Panc1 (cell line): ENCODE data around the gene NLRP6. TPM values are rescaled to one million over a fixed set of nuclear protein-coding genes. Genes with fewer than 3 reads are reported as not detected.
"Not testable (repeated sequence)": the region's sequence is repeated elsewhere in the genome, so short reads cannot be mapped to it uniquely, and the experiment has no call there.

Experiments used
- ATAC-seq: fragments of 200-7000 bp; cut with Tn5 transposase; 2 replicates; pipeline ENCODE4 v1.9.1; 2020; ENCODE audit warnings: mild to moderate bottlenecking, moderate library complexity
- BruUV-seq: library from RNA; stranded (reverse); fragments of 400-500 nt; replicated peaks from 2 replicates; lab custom pipeline; 2021; lab: Mats Ljungman, UMichigan
- CTCF ChIA-PET: fragments of 300-600 bp; sonication (Branson Sonifier 250); formaldehyde crosslinking; loops from one replicate; lab custom pipeline; 2022; ENCODE audit warnings: antibody characterized with exemption; lab: Charles Lee
- POLR2A ChIA-PET: fragments of 300-600 bp; sonication (Branson Sonifier 250); formaldehyde crosslinking; loops from one replicate; lab custom pipeline; 2022; ENCODE audit warnings: antibody characterized with exemption; lab: Charles Lee
- DNase-seq: peaks from one replicate; pipeline ENCODE4 v3.0.0-alpha.2; 2010; ENCODE audit warnings: low read depth, low spot score
- H3K27ac ChIP-seq: 2 replicates; pipeline ENCODE4 v1.5.1; 2011; ENCODE audit warnings: mild to moderate bottlenecking, low read length, inconsistent platforms
- H3K27me3 ChIP-seq: fragments of 200-500 bp; sonication (Bioruptor generic); 2 replicates; pipeline ENCODE4 v1.6.0; 2014; ENCODE audit warnings: low read length, inconsistent platforms; ENCODE audit not compliant: control insufficient read depth, insufficient read depth
- H3K36me3 ChIP-seq: fragments of 200-500 bp; sonication (Bioruptor generic); 2 replicates; pipeline ENCODE4 v1.5.1; 2014; ENCODE audit warnings: inconsistent platforms, mild to moderate bottlenecking, low read length, moderate library complexity; ENCODE audit not compliant: control insufficient read depth, insufficient read depth
- H3K4me1 ChIP-seq: 2 replicates; pipeline ENCODE4 v1.5.1; 2011; ENCODE audit warnings: inconsistent platforms, mild to moderate bottlenecking, low read length, moderate library complexity; ENCODE audit not compliant: control insufficient read depth, insufficient read depth
- H3K4me3 ChIP-seq, 2 experiments: 2 replicates each; pipeline ENCODE4 v1.5.1; 2011 to 2012; ENCODE audit warnings: low read depth in 2 of 2, low read length in 2 of 2, mild to moderate bottlenecking in 2 of 2, inconsistent platforms in 1 of 2, moderate library complexity in 1 of 2
- H3K9me3 ChIP-seq: fragments of 200-500 bp; sonication (Bioruptor generic); 2 replicates; pipeline ENCODE4 v1.5.1; 2014; ENCODE audit warnings: low read depth, mild to moderate bottlenecking, inconsistent platforms, low read length, moderate library complexity; ENCODE audit not compliant: control insufficient read depth, insufficient read depth
- CTCF ChIP-seq: fragments of 450-650 bp; IDR thresholded peaks from 2 replicates; pipeline ENCODE4 v1.5.1; 2017; ENCODE audit warnings: mild to moderate bottlenecking
- POLR2AphosphoS5 ChIP-seq: IDR thresholded peaks from 2 replicates; pipeline ENCODE4 v1.6.1; 2012; ENCODE audit warnings: mild to moderate bottlenecking, low read depth, low read length, moderate library complexity
- REST ChIP-seq, 2 experiments: IDR thresholded peaks; 2 replicates each; pipeline ENCODE4 v1.6.1; 2011 to 2012; ENCODE audit warnings: low read depth in 2 of 2, control low read depth in 1 of 2, low read length in 1 of 2, mild to moderate bottlenecking in 1 of 2, moderate library complexity in 1 of 2; ENCODE audit not compliant: insufficient read depth in 1 of 2
- SIN3A ChIP-seq: IDR thresholded peaks from 2 replicates; pipeline ENCODE4 v1.6.1; 2012; ENCODE audit warnings: low read depth, mild to moderate bottlenecking, low read length, moderate library complexity, borderline replicate concordance; ENCODE audit not compliant: insufficient read depth
- TCF7L2 ChIP-seq: IDR thresholded peaks from 2 replicates; pipeline ENCODE4 v1.6.1; 2011; ENCODE audit warnings: mild to moderate bottlenecking, low read depth, low read length, inconsistent platforms
- in situ Hi-C: cut with HindIII; loops from 2 replicates; pipeline ENCODE4 v1.10.0; 2016; ENCODE audit warnings: low sequenced_read_pairs, low pct_unique_long_range_greater_than_20kb
- intact Hi-C: fragments of 100-400 bp; cut with micrococcal nuclease; formaldehyde crosslinking; loops from one replicate; pipeline ENCODE4 v1.10.0; 2022; ENCODE audit not compliant: unreplicated experiment
- total RNA-seq: library from RNA; stranded (reverse); gene quantifications from one replicate; pipeline ENCODE4 v1.2.1, GENCODE V29; 2021; ENCODE audit not compliant: unreplicated experiment

Gene NLRP6
- total RNA-seq, 1 experiment from 2014 or later: 0.59 TPM

GRCh38 chr11:316031-316701 lies 38.0 kb downstream of the NLRP6 start:
- BruUV-seq: no TSS peak
- Histone ChIP-seq H3K27me3 (no peaks in the 10 kb centered on the region; the same call in 1 of the 2 replicates), H3K4me1 (peaks cover 52% of the 10 kb centered on the region), H3K4me3 (peak overlapping the region; percentile 22 to 69), H3K36me3 (no peaks in the 10 kb centered on the region; the same call in 1 of the 2 replicates), H3K27ac (peak overlapping the region; percentile 87), H3K9me3 (no peaks in the 10 kb centered on the region)
- in situ Hi-C loops: no loop called here
- intact Hi-C loops: no loop called here
- TF ChIP-seq REST (IDR thresholded peaks at IDR 0.05; ENCODE audit: insufficient read depth in 1 of 2, low read depth in 2 of 2, low read length in 1 of 2) (no peak), SIN3A (no peak), CTCF (no peak), TCF7L2 (no peak), POLR2AphosphoS5 (no peak)
- ChIA-PET POLR2A (interaction anchor here (0.7 to 1.1 kb wide), 2 partner anchors 101 to 131 kb away, joined by 3 read pairs; no protein-coding TSS in a partner anchor), CTCF (interaction anchor here (0.8 kb wide), 1 partner anchor 39 kb away, joined by 7 read pairs; no protein-coding TSS in a partner anchor)
- DNase-seq: no peak
- ATAC-seq: no peak

- H3K4me3 ChIP-seq: peak overlapping the region; percentile 22 to 69
- no peak for TF ChIP-seq POLR2AphosphoS5
Observed at GRCh38 chr11:316891-317301, 38.7 kb downstream of the NLRP6 start.

GRCh38 chr11:317668-318404 lies 39.6 kb downstream of the NLRP6 start:
- H3K36me3 ChIP-seq, BruUV-seq, intact Hi-C loops, in situ Hi-C loops, H3K9me3 ChIP-seq, DNase-seq, H3K27me3 ChIP-seq, ATAC-seq, CTCF ChIA-PET: not testable (repeated sequence)
- H3K4me3 ChIP-seq: peak overlapping the region; percentile 23 to 69; a peak in 3 of 4 replicates
- peaks cover 39% of the 10 kb centered on the region for H3K4me1 ChIP-seq
- peak overlapping the region; percentile 87 for H3K27ac ChIP-seq
- POLR2A ChIA-PET: interaction anchor here (1.3 kb wide), 1 partner anchor 21 kb away, joined by 4 read pairs; no protein-coding TSS in a partner anchor

More at GRCh38 chr11:316891-317301, 38.7 kb downstream of the NLRP6 start:
- POLR2A ChIA-PET: interaction anchor here (0.7 to 1.3 kb wide), 3 partner anchors 22 to 131 kb away, joined by 3 to 4 read pairs (median 3); no protein-coding TSS in a partner anchor
- CTCF ChIA-PET: interaction anchor here (0.8 kb wide), 1 partner anchor 39 kb away, joined by 7 read pairs; no protein-coding TSS in a partner anchor
- ATAC-seq (no peak), DNase-seq (no peak)
- in situ Hi-C loops (no loop called here), intact Hi-C loops (no loop called here)
- no TSS peak for BruUV-seq
- Histone ChIP-seq H3K36me3 (no peaks in the 10 kb centered on the region; the same call in 1 of the 2 replicates), H3K4me1 (peaks cover 48% of the 10 kb centered on the region), H3K9me3 (no peaks in the 10 kb centered on the region), H3K27ac (peak overlapping the region; percentile 87), H3K27me3 (no peaks in the 10 kb centered on the region; the same call in 1 of the 2 replicates)

GRCh38 chr11:318405-319120 lies 40.4 kb downstream of the NLRP6 start:
- DNase-seq, BruUV-seq, H3K27me3 ChIP-seq, H3K9me3 ChIP-seq, H3K36me3 ChIP-seq, POLR2A ChIA-PET, CTCF ChIA-PET, in situ Hi-C loops, intact Hi-C loops: not testable (repeated sequence)
- ATAC-seq: peak; percentile 39
- H3K27ac ChIP-seq: peak overlapping the region; percentile 95; the same call in 1 of the 2 replicates
- peak overlapping the region; percentile 64 to 69 for H3K4me3 ChIP-seq
- peaks cover 32% of the 10 kb centered on the region for H3K4me1 ChIP-seq
